K562 (cell line): ENCODE measurements around the gene KLRF1. TPM values are rescaled to one million over a fixed set of nuclear protein-coding genes. Genes with fewer than 3 reads are reported as not detected.

Source experiments
- ATAC-seq: fragments of 200-7000 bp; cut with Tn5 transposase; 3 replicates; pipeline ENCODE4 v1.9.1; 2020; ENCODE audit warnings: moderate library complexity
- BruUV-seq: library from RNA; stranded (reverse); fragments of 400-500 nt; replicated peaks from 2 replicates; lab custom pipeline; 2021; lab: Mats Ljungman, UMichigan
- CTCF ChIA-PET: fragments of 300-600 bp; formaldehyde crosslinking; extraction: SDS; loops from one replicate; lab custom pipeline; 2021; ENCODE audit warnings: low intra/inter-chr PET ratio; lab: Yijun Ruan, JAX
- POLR2A ChIA-PET: fragments of 300-600, 350-650 bp; sonication (Branson Sonifier 250); formaldehyde crosslinking; extraction: SDS; loops from one replicate; lab custom pipeline; 2021; ENCODE audit warnings: antibody characterized with exemption, inconsistent platforms; lab: Yijun Ruan, JAX
- DNase-seq, 4 experiments: peaks; one replicate each; pipeline versions ENCODE4 v3.0.0 to v3.0.0-alpha.2; 2011 to 2018; ENCODE audit warnings: low spot score in 3 of 4, mixed read lengths in 3 of 4; ENCODE audit errors: extremely low read depth in 1 of 4
- FAIRE-seq: peaks from 2 replicates; lab custom pipeline; 2011; peaks lifted over from hg19 to GRCh38; lab: Jason Lieb, UNC
- H2AFZ ChIP-seq: 2 replicates; pipeline ENCODE4 v1.6.0; 2011; ENCODE audit warnings: low read depth, low read length, control low read depth, inconsistent platforms
- H3K27ac ChIP-seq: fragments of 200-600 bp; 3 replicates; pipeline ENCODE4 v1.8.0; 2011; ENCODE audit warnings: low read depth, mild to moderate bottlenecking, control low read depth, inconsistent platforms, low read length, moderate library complexity, mixed read lengths; ENCODE audit errors: extremely low read depth
- H3K27me3 ChIP-seq, 2 experiments: fragments of 300-600 bp in 1 of 2; 2 replicates in 1 of 2; 3 replicates in 1 of 2; pipeline versions ENCODE4 v1.6.0 to v1.8.0; 2011; ENCODE audit warnings: inconsistent platforms in 2 of 2, low read length in 2 of 2, mild to moderate bottlenecking in 1 of 2, mixed read lengths in 1 of 2, moderate library complexity in 1 of 2; ENCODE audit not compliant: control insufficient read depth in 2 of 2, insufficient read depth in 2 of 2
- H3K36me3 ChIP-seq: fragments of 300-600 bp; 3 replicates; pipeline ENCODE4 v1.8.0; 2011; ENCODE audit warnings: mild to moderate bottlenecking, low read length, inconsistent platforms; ENCODE audit not compliant: control insufficient read depth, insufficient read depth
- H3K4me1 ChIP-seq, 2 experiments: fragments of 200-600 bp in 1 of 2; replicated peaks in 1 of 2; 2 replicates in 1 of 2; 3 replicates in 1 of 2; pipeline versions ENCODE4 v1.5.1 to v1.8.0; 2011; ENCODE audit warnings: inconsistent platforms in 2 of 2, low read length in 2 of 2, mild to moderate bottlenecking in 1 of 2, mixed read lengths in 1 of 2, moderate library complexity in 1 of 2; ENCODE audit not compliant: control insufficient read depth in 2 of 2, insufficient read depth in 2 of 2
- H3K4me2 ChIP-seq: 2 replicates; pipeline ENCODE4 v1.6.1; 2011; ENCODE audit warnings: low read length, control low read depth, inconsistent platforms, mixed read lengths; ENCODE audit not compliant: insufficient read depth
- H3K4me3 ChIP-seq: fragments of 200-600 bp; sonication (generic), shearing (Covaris generic); 2 replicates; pipeline ENCODE4 v1.5.1; 2016; ENCODE audit warnings: control low read depth, inconsistent platforms
- H3K79me2 ChIP-seq: fragments of 200-600 bp; 3 replicates; pipeline ENCODE4 v1.8.0; 2011; ENCODE audit warnings: low read length, inconsistent platforms; ENCODE audit not compliant: control insufficient read depth, insufficient read depth
- H3K9ac ChIP-seq, 2 experiments: 2 replicates each; pipeline versions ENCODE4 v1.6.0 to v1.6.1; 2011; ENCODE audit warnings: low read depth in 2 of 2, low read length in 2 of 2, control low read depth in 1 of 2, inconsistent platforms in 1 of 2, mild to moderate bottlenecking in 1 of 2, mixed read lengths in 1 of 2; ENCODE audit not compliant: insufficient read depth in 1 of 2
- H3K9me1 ChIP-seq: one replicate; pipeline ENCODE4 v1.6.0; 2011; ENCODE audit warnings: inconsistent platforms, mild to moderate bottlenecking, low read length, moderate library complexity; ENCODE audit not compliant: control insufficient read depth, insufficient read depth
- H3K9me3 ChIP-seq: replicated peaks from 2 replicates; pipeline ENCODE4 v1.5.1; 2011; ENCODE audit warnings: low read depth, low read length, inconsistent platforms; ENCODE audit not compliant: control insufficient read depth, insufficient read depth
- H4K20me1 ChIP-seq: replicated peaks from 2 replicates; pipeline ENCODE4 v1.6.1; 2011; ENCODE audit warnings: low read length, inconsistent platforms, mixed read lengths; ENCODE audit not compliant: control insufficient read depth, insufficient read depth
- HEY1 ChIP-seq: fragments of 250-450 bp; sonication (Bioruptor Pico); IDR thresholded peaks from 2 replicates; pipeline ENCODE4 v1.5.0; 2020; ENCODE audit warnings: mild to moderate bottlenecking, moderate library complexity, borderline replicate concordance
- HSF4 ChIP-seq: fragments of 250-450 bp; sonication (Bioruptor Pico); IDR thresholded peaks from 2 replicates; pipeline ENCODE4 v2.1.2; 2022; ENCODE audit warnings: mild to moderate bottlenecking, moderate library complexity, borderline replicate concordance
- KAT2B ChIP-seq: IDR thresholded peaks from one replicate; pipeline ENCODE4 v1.6.1; 2012; ENCODE audit warnings: low read depth, mild to moderate bottlenecking, control low read depth, inconsistent platforms, low read length, moderate library complexity
- KLF16 ChIP-seq: IDR thresholded peaks from 2 replicates; pipeline ENCODE4 v1.6.1; 2016; ENCODE audit warnings: antibody characterized with exemption
- MYNN ChIP-seq, 2 experiments: sonication (generic); formaldehyde crosslinking in 1 of 2; IDR thresholded peaks; 2 replicates each; pipeline versions ENCODE4 v1.5.0 to v1.6.1; 2016 to 2020; ENCODE audit warnings: antibody characterized with exemption in 1 of 2, missing genetic modification reagents in 1 of 2
- NR1H2 ChIP-seq: sonication (generic); formaldehyde crosslinking; IDR thresholded peaks from 2 replicates; pipeline ENCODE4 v1.4.0; 2020; ENCODE audit warnings: mild to moderate bottlenecking, missing genetic modification reagents
- PKNOX1 ChIP-seq: fragments of 450-650 bp; IDR thresholded peaks from 2 replicates; pipeline ENCODE4 v1.6.1; 2016
- RBM17 ChIP-seq: fragments of 200-400 bp; formaldehyde crosslinking; IDR thresholded peaks from 2 replicates; pipeline ENCODE4 v1.6.1; 2017; ENCODE audit warnings: low read depth, mild to moderate bottlenecking, low read length, borderline replicate concordance
- SIN3A ChIP-seq, 2 experiments: fragments of 150-350 bp in 1 of 2; IDR thresholded peaks; 2 replicates each; pipeline ENCODE4 v1.6.1; 2011 to 2016; ENCODE audit warnings: borderline replicate concordance in 2 of 2, low read depth in 2 of 2, low read length in 2 of 2, mild to moderate bottlenecking in 2 of 2, moderate library complexity in 2 of 2; ENCODE audit not compliant: control insufficient read depth in 1 of 2
- SMARCA4 ChIP-seq: fragments of 450-650 bp; IDR thresholded peaks from 2 replicates; pipeline ENCODE4 v1.6.1; 2016
- SP2 ChIP-seq: IDR thresholded peaks from 2 replicates; pipeline ENCODE4 v1.6.1; 2011; ENCODE audit warnings: mild to moderate bottlenecking, low read depth, low read length, moderate library complexity; ENCODE audit not compliant: poor library complexity, severe bottlenecking; ENCODE audit errors: extremely low read depth
- TGIF2 ChIP-seq: sonication (generic); formaldehyde crosslinking; IDR thresholded peaks from 2 replicates; pipeline ENCODE4 v1.8.1; 2022; ENCODE audit warnings: mild to moderate bottlenecking, missing genetic modification reagents, moderate library complexity
- TOE1 ChIP-seq, 2 experiments: fragments of 450-650 bp in 1 of 2; sonication (generic) in 1 of 2; formaldehyde crosslinking in 1 of 2; IDR thresholded peaks; 2 replicates each; pipeline versions ENCODE4 v1.7.1 to v1.8.0; 2016 to 2022; ENCODE audit warnings: borderline replicate concordance in 2 of 2, mild to moderate bottlenecking in 2 of 2, antibody characterized with exemption in 1 of 2, inconsistent platforms in 1 of 2, low read depth in 1 of 2, missing genetic modification reagents in 1 of 2, moderate library complexity in 1 of 2
- ZNF140 ChIP-seq: fragments of 250-450 bp; sonication (Bioruptor Pico); IDR thresholded peaks from 2 replicates; pipeline ENCODE4 v1.8.0; 2021; ENCODE audit warnings: moderate library complexity, mild to moderate bottlenecking, inconsistent platforms
- ZNF175 ChIP-seq: fragments of 200-800 bp; sonication (Bioruptor generic); IDR thresholded peaks from 2 replicates; pipeline ENCODE4 v1.6.1; 2016; ENCODE audit warnings: low read depth, mild to moderate bottlenecking, missing genetic modification characterization, missing compliant biosample characterization
- ZNF224 ChIP-seq: sonication (generic); formaldehyde crosslinking; IDR thresholded peaks from 2 replicates; pipeline ENCODE4 v1.8.0; 2022; ENCODE audit warnings: mild to moderate bottlenecking, missing genetic modification reagents
- ZNF444 ChIP-seq: fragments of 250-450 bp; sonication (Bioruptor Pico); IDR thresholded peaks from 2 replicates; pipeline ENCODE4 v1.4.0; 2020; ENCODE audit warnings: mild to moderate bottlenecking, moderate library complexity
- ZNF512 ChIP-seq: IDR thresholded peaks from 2 replicates; pipeline ENCODE4 v1.6.1; 2016; ENCODE audit warnings: missing genetic modification characterization, missing compliant biosample characterization
- ZNF77 ChIP-seq: fragments of 250-450 bp; sonication (Bioruptor Pico); IDR thresholded peaks from 2 replicates; pipeline ENCODE4 v1.5.0; 2020
- ZNF79 ChIP-seq: fragments of 250-450 bp; sonication (Bioruptor Pico); IDR thresholded peaks from 2 replicates; pipeline ENCODE4 v1.4.0; 2020; ENCODE audit warnings: low read depth, mild to moderate bottlenecking, moderate library complexity
- WGBS: fragments of 100-300 bp; shearing (Covaris generic); methylation state at CpG from one replicate; pipeline ENCODE4 v1.1.6; 2016; ENCODE audit warnings: low coverage, mixed read lengths; ENCODE audit not compliant: insufficient coverage; ENCODE audit errors: missing lambda C conversion rate; 5-methylcytosine and 5-hydroxymethylcytosine counted together
- in situ Hi-C: fragments of 300-500 bp; cut with MboI; formaldehyde crosslinking; loops from 4 replicates; pipeline ENCODE4 v1.15.0; 2018; ENCODE audit warnings: inconsistent platforms, mixed read lengths
- intact Hi-C: fragments of 100-400 bp; cut with micrococcal nuclease; formaldehyde crosslinking; loops from 2 replicates; pipeline ENCODE4 v1.14.2; 2022
- polyA plus RNA-seq, 8 experiments: library from polyadenylated mRNA; depleted of rRNA in 4 of 8; stranded (reverse) in 5 of 8; unstranded in 3 of 8; fragments of >200 nt; fragmentation: Nextera tagmentation in 2 of 8; fragmentation: Illumina TruSeq in 1 of 8; extraction: Ambion mirVana in 2 of 8; extraction: Trizol in 1 of 8; gene quantifications; 2 replicates each; pipeline versions ENCODE4 v1.2.1 to v1.2.3, GENCODE V29; 2011 to 2014; ENCODE audit warnings: inconsistent platforms in 1 of 8, missing spikeins in 1 of 8
- total RNA-seq, 7 experiments: library from RNA; depleted of rRNA in 6 of 7; stranded (reverse); fragments of >200 nt in 6 of 7; fragmentation: Illumina TruSeq in 2 of 7; extraction: Trizol in 2 of 7; gene quantifications; 2 replicates each; pipeline versions ENCODE4 v1.2.1 to v1.2.3, GENCODE V29; 2011 to 2021; ENCODE audit warnings: low replicate concordance in 1 of 7

Gene KLRF1
- total and polyA plus RNA-seq, 9 of the 15 experiments (the other 6 are each of a cell fraction or from before 2014, with no cell fraction given), result 0.48 to 1.8 (median 1.1) TPM

- no peaks in the 10 kb centered on the region for H3K9me3 ChIP-seq
- H3K4me1 ChIP-seq, result no peaks in the 10 kb centered on the region
- no peaks in the 10 kb centered on the region for H4K20me1 ChIP-seq
- in situ Hi-C loops, result no loop called here
- BruUV-seq, result no TSS peak
- FAIRE-seq (no peak), DNase-seq (no peak), ATAC-seq (no peak)
- WGBS, result 5% methylated on average over 4 of the region's 5 CpGs
- intact Hi-C loops, result no loop called here
- ChIA-PET CTCF (no interaction called here), POLR2A (interaction anchor here (0.6 kb wide), 1 partner anchor 687 kb away, joined by 4 read pairs; no protein-coding TSS in a partner anchor)
- no peaks in the 10 kb centered on the region for H3K9me1 ChIP-seq
- TF ChIP-seq SIN3A (IDR thresholded peaks at IDR 0.05; ENCODE audit: borderline replicate concordance in 2 of 2, control insufficient read depth in 1 of 2, low read depth in 2 of 2, low read length in 2 of 2) (no peak), ZNF79 (CRISPR knock-in tag) (no peak), SMARCA4 (no peak), ZNF444 (CRISPR knock-in tag) (no peak), MYNN (IDR thresholded peaks at IDR 0.05) (no peak), MYNN (CRISPR knock-in tag; IDR thresholded peaks at IDR 0.05) (no peak), ZNF77 (no peak), HSF4 (CRISPR knock-in tag) (no peak), ZNF140 (no peak), PKNOX1 (no peak), TGIF2 (CRISPR knock-in tag) (no peak), ZNF224 (CRISPR knock-in tag) (no peak), KAT2B (no peak), SP2 (no peak), ZNF175 (CRISPR knock-in tag) (no peak), ZNF512 (tag) (no peak), RBM17 (no peak), NR1H2 (CRISPR knock-in tag) (no peak), HEY1 (CRISPR knock-in tag) (no peak), TOE1 (IDR thresholded peaks at IDR 0.05; ENCODE audit: borderline replicate concordance) (no peak), TOE1 (CRISPR knock-in tag; IDR thresholded peaks at IDR 0.05; ENCODE audit: borderline replicate concordance, low read depth) (no peak), KLF16 (no peak)
- H3K79me2 ChIP-seq, result no peaks in the 10 kb centered on the region
- H3K9ac ChIP-seq, result no peak overlapping the region
- no peaks in the 10 kb centered on the region for H3K36me3 ChIP-seq
- no peak overlapping the region for H2AFZ ChIP-seq
- H3K4me2 ChIP-seq, result no peak overlapping the region
- H3K27me3 ChIP-seq, result no peaks in the 10 kb centered on the region
- no peak overlapping the region for H3K4me3 ChIP-seq
- no peak overlapping the region for H3K27ac ChIP-seq
These were observed 21.6 kb downstream of the KLRF1 start for GRCh38 chr12:9848899-9849298.
